SH-SY5Y (cell line): ENCODE data around the gene ADK.

Experiments used
- GATA2 ChIP-seq: IDR thresholded peaks from 2 replicates; pipeline ENCODE4 v1.6.1; 2011; ENCODE audit warnings: mild to moderate bottlenecking, low read depth, low read length
- GATA3 ChIP-seq: IDR thresholded peaks from 2 replicates; pipeline ENCODE4 v1.6.1; 2011; ENCODE audit warnings: low read depth, mild to moderate bottlenecking, low read length, moderate library complexity

Gene ADK

DNA sequence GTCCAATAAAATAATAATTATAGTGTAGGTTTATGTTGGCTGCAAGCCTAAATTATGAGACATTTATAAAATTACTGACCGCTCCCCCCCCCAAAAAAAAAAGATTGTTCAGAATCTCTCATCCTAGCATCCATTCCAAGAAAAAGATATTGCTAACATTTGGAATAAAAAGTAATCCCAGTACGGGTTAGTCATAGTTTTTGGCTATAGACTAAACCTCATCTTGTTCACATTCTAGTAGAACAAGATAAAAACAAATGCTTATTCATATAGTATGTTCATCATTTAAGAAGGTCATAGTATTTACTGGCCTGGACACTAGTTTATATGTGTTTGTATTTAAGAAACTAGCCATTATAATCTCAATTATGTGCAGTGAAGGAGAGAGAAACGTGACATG, 44.0 kb downstream of the ADK start:
- TF ChIP-seq GATA2 (no peak), GATA3 (no peak)

DNA sequence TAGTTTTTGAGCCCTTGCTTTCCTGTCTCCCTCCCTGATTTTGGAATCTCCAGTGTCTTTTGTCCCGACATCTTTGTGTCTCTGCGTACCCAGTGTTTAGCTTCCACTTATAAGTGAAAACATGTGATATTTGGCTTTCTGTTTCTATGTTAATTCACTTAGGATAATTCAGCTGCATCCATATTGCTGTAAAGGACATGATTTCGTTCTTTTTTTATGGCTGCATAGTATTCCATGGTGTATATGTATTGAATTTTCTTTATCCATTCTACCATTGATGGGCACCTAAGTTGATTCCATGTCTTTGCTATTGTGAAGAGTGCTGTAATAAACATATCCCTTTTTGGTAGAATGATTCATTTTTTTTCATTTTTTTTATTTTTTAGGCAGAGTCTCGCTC, 48.3 kb downstream of the ADK start:
- no peak for TF ChIP-seq GATA3

DNA sequence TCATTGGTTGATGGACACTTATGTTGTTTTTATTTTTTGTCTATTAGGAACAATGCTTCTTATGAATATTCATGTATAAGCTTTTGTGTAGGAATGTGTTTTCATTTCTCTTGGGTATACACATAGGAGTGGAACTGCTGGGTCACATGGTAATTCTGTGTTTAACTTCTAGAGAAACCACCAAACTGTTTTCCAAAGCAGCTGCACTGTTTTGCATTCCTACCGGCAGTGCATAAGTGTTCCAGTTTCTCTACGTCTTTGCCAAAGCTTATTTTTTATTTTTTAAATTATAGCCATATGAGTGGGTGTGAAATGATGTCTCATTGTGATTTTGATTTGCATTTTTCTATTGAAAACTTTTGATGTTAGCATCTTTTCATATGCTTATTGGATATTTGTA, 51.3 kb downstream of the ADK start:
- TF ChIP-seq GATA3 (no peak), GATA2 (no peak)

DNA sequence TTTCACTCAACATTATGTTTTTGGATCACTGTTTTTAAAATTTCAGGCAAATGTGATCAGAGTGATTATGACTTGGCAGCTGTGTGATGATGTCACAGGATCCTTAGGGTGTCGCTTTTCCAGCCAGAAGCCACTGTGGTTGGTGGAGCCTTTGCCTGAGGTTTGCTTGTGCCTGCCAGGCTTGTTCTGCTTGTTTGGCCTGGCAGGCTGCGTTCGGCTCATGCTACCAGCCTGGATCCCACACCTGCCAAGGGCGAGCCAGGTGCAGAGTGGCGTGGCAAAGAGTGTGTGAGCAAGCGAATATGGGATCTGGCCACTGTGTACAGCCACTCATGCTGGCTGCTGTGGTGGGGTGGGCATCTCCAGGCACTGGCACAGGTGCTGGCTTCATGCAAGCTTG, 55.7 kb downstream of the ADK start:
- TF ChIP-seq GATA3 (no peak), GATA2 (no peak)

DNA sequence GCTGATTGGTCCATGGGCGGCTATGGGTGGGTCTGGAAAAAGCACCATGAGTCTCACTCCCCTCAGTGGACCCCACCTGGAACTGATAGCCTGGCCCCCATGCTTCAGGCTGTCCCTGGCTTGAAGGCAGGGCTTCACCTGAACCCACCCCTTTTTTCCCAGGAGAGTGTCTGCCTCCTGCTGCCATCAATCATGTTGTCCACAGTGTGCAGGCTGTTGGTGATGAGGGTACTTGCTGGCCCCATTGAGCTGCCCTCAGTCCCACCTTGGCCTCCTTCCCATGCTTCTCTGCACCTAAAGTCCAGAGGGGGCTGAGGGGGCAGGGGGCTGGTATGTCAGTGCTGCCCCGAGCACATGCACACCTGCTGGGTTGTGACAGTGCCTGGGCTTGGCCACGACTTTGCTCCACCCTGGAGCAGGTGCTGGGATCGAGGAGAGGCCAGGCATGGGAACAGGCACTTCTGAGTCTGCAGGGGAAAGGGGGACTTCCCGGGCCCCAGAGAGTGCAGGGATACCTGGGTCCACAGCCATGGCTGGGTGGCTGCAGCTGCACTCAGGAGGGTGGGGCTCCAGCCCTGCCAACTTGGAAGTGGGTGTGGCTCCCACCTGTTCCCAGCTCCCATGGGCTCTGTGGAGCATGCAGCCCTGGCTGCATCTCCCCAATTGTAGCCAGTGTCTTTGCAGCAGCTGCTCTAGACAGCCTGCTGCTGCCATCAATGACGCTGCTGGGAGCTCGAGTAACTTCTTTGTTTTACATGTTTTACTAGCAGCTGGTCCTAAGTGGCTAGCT, 56.9 kb downstream of the ADK start:
- no peak for TF ChIP-seq GATA2
- no peak for TF ChIP-seq GATA3

DNA sequence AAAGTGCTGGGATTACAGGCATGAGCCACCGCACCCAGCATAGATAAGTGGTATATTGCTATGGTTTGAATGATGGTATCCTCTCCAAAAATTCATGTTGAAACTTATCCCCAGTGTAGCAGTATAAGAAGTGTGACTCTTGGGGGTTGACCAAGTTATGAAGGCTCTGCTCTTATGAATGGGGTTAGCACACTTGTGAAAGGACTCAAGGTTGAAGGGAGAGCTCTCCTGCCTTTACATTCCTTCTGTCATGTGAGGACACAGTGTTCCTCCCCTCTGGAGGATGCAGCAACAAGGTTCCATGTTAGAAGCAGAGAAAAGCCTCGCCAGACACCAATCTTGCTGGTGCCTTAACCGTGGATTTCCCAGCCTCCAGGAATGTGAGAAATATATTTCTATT, 58.0 kb downstream of the ADK start:
- no peak for TF ChIP-seq GATA2
- TF ChIP-seq GATA3, result no peak

DNA sequence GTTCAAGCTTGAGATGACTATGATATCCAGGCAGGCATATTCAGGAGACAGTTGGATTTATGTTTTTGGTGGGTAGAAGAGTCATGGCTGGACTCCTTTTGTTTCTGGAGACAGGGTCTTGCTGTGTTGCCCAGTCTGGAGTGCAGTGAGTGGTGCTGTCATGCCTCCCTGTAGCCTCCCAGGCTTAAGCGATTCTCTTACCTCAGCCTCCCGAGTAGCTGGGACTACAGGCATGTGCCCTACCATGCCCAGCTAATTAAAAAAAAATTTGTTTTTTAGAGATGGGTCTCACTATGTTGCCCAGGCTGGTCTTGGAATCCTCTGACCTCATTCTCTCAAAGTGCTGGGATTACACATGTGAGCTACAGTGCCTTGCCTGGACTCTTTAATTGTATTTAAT, 62.0 kb downstream of the ADK start:
- no peak for TF ChIP-seq GATA2
- no peak for TF ChIP-seq GATA3

DNA sequence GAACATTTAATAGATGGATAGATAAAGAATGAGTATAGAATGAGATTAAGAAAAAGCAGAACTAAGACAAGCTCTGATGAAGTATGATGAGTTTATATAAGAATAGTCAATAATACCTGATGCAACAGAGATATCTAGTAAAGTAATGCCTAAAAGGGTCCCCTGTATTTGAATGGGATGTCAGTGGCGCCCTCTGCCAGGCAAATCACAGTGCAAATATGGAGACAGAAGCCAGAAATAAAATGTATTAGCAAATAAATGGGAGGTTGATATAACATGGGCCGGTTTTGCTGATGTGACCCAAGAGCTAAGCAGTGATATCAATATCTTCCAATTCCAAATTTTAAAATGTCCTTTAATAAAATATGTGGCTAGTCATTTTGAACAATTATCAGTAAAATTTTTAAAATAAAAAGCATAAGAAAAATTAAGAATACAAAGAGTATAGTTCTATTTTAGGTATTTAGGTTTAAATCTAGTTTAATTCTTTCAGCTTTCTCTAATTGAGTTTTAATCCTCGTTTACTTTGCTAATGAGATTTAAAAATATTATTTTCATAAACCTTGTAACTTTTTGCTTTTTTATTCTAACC, 62.6 kb downstream of the ADK start:
- TF ChIP-seq GATA3, result no peak
- TF ChIP-seq GATA2, result no peak

DNA sequence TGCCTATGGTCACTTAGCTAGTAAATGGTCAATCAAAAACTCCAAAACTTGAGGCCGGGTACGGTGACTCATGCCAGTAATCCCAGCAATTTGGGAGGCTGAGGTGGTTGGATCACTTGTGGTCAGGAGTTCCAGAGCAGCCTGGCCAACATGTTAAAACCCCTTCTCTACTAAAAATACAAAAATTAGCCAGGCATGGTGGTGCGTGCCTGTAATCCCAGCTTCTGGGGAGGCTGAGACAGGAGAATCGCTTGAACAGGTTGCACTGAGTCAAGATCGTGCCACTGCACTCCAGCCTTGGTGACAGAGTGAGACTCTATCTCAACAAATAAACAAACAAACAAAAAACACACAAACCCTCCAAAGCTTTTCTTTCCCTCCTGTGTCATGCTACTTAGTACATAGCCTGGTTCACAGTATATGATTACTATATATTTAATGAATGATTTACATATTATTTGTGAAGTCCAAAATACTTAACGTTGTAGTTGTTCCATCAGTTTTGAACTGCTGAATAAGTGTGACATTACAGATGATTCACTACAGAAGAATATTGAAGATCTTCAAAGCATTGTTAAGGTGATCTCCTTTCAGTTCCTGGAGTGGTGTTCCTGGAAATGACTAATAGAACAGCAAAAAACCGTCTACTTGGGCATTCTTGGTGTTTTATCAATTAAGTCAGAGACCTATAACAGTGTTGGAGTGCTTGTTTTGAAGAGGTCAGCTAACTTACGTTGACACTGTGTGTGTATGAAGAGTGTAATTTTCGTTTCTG, 72.9 kb downstream of the ADK start:
- TF ChIP-seq GATA3 (no peak), GATA2 (no peak)

DNA sequence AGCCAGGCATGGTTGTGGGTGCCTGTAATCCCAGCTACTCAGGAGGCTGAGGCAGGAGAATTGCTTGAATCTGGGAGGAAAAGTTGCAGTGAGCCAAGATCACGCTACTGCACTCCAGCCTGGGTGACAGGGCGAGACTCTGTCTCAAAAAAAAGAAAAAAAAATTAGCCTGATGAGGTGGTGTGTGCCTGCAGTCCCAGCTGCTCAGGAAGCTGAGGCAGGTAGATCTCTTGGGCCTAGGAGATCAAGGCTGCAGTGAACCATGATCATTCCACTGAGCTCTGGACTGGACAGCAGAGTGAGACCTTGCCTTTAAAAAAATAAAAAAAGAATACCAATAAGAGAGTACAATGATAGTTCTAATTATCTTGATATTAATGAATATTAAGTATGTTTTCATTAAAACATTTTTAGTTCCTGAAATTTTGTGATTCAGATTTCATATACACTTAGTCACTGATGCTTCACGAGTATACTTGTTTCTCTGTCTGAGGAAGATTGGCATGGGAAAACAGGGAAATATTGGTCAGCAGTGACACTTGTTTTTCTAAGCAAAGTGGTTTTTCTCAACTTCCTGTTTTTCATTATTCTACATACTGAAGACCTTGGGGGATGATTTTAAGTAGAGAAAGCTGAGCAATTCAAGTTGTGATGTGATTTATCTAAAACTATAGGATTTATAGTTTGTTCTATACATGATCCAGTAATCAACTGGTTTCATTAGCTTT, 76.8 kb downstream of the ADK start:
- TF ChIP-seq GATA2 (no peak), GATA3 (no peak)

DNA sequence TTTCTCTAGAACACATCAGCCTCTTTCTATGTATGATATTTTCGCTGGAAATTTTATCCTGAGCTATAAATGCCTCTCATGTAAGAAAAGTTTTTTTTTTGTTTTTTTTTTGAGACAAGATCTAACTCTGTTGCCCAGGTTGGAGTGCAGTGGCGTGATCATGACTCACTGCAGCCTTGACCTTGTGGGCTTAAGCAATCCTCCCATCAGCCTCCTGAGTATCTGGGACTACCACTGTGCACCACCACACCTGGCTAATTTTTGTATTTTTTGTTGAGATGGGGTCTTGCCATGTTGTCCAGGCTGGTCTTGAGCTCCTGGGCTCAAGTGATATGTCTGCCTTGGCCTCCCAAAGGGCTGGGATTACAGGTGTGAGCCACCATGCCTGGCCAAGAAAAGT, 80.4 kb downstream of the ADK start:
- TF ChIP-seq GATA3, result no peak
- no peak for TF ChIP-seq GATA2

DNA sequence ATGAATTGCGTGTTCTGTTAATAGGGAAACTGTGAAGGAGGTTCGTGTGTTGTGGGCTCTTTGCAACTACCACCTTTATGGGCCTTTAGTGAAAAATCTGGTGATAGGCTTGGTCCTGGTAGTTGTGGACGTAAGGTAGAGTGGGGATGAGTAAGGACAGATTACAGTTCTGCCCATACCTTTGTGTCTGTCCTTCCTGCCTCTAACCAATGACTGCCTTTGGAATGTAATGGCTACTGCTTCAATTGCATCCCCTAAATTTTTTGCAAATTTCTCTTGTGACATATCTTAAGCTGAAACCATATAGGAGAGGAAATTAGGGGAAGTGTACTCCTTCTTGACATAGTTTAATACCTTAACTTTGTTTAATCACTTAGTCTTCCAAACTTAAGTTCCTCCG, 82.3 kb downstream of the ADK start:
- no peak for TF ChIP-seq GATA2
- TF ChIP-seq GATA3, result no peak

DNA sequence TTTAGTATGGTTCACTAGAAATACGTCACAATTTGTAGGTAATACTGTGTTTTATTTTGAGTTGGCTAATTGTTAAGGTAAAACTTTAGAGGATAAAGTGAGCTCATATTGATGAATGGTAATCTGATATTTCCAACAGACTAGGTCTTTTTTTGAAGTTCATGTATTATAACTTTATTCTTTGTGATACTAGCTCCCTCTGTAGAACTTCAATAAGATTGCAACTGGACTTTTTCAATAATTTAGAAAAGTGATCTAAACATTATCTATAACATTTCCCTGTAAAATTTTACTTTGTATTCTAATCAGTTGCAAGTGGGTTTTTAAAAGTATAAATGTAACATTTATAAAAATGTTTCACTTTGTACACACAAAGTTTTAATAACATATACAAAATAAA, 83.5 kb downstream of the ADK start:
- TF ChIP-seq GATA2, result no peak
- no peak for TF ChIP-seq GATA3

DNA sequence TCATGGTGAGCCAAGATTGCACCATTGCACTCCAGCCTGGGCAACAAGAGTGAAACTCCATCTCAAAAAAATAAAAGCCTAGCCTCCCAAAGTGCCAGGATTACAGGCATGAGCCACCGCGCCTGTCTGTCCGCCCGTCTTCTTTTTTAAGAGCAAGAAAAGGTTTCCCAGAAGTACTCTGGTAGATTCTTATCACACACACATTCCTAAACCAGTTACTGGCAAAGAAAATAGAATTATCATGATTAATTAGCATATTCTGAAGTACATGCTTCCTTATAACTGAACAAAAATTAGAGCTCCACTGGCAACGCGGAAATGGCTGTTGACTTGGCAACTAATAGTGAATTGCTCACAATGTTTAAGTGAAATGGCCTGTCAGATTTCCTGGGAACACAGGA, 87.0 kb downstream of the ADK start:
- TF ChIP-seq GATA3 (0 out of 2 replicates have a peak, but pooled peaks have one; percentile 22), GATA2 (no peak)
